A204.1 (cell line): ENCODE data around the gene ETV6.

Experiments
- FAIRE-seq: peaks from 2 replicates; lab custom pipeline; 2012; peaks lifted over from hg19 to GRCh38; lab: Jason Lieb, UNC

Gene ETV6

DNA sequence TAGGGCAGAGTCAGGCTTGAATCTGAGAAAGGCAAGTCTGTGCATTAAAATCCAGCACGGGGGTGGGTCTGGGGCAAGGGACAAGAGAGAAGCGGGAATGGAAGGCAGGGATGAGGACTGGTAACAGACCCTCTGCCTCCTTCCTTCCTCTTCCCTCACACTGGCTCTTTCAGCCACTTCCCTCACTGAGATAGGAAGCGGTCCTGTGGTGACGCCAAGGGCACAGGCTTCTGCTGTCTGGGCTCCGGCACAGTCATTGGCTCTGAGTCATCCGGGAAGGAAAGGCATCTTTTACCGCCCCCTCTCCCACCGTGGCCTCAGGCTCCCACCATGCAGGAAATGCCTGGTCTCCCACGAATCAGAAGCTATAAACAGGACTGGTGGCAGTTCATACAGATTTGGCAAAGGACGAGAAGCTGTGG lies 70.2 kb downstream of the ETV6 start:
- FAIRE-seq, result no peak

DNA sequence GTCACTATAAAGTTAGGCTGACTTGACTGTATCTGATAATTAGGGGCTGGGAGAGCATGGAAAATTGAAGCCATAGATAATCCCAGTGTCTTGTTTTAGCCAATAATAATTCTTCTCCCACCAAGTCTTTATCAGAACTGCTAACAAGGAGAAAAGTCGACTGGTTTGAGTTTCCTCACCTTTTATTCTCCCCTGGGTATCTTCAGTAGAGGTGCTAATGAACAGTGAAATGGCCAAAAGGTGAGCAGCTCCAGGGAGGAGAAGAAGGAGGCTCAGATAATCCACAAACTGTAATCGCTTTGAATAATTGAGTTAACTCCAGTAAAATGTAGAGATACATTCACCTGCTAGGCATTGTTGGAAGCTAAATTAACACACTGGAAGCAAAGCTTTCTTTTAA lies 72.6 kb downstream of the ETV6 start:
- FAIRE-seq, result no peak

DNA sequence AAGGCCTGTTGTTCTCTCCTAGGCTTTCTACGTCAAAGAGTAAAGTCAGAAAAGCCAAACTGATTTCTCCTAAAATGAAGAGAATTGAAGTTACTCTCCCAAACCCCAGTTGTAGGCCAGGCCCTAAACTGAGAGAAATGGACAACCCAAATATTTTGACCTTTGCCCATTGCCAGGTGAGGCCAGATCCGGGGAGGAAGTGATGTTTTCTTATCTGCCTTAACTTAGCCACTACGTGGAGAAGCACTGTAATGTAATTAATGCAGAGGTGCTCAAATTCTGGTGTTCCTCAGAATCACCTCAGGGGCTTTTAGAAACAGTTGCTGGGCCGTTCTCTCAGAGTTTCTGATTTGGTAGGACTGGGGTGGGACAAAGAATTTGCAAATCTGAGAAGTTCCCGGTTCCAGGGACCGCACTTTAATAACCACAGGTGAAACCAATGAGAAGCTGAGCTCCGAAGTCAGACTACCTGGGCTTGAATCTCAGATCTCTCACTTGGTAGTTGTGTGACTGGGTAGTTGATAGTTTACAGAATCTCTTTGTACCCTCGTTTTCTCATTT lies 73.2 kb downstream of the ETV6 start:
- no peak for FAIRE-seq

DNA sequence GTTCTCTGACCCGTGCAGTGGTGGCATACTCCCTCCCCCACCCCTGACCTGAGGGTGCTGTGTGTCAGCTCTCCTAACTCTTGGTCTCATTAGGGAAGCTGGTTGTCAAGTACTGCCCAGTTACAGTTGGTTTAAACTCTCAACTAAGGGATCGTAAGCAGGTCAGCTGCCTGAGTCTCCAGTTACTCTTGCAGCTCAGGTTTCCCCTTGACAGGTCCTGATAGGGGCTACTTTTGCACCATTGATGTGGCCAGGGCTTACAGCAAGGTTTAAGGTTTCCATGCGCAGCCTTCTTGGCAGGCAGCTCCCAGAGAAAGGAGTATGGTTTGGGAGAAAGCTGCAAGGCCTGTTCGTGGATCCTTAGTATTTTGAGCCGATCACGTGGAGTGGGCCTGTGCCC lies 74.5 kb downstream of the ETV6 start:
- no peak for FAIRE-seq

DNA sequence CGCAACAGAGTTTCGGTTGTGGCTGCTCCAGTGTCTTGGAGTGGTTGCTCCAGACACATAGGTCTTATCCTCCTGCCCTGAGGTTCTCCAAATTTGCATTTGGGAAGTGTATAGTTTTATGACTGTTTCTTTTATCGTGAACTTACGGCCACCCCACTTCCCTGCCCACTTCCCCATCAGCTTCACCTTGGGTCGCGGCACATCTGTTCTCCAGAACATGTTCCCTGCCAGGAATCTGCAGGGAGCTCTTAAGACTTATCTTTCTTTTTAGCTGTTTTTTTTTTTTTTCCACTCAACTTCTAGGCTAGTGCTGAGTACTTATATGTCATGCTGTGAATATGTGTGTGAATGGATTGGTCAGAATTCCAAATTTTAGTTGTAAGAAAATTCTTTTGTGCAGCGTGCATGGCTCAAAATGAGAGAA lies 75.4 kb downstream of the ETV6 start:
- no peak for FAIRE-seq

DNA sequence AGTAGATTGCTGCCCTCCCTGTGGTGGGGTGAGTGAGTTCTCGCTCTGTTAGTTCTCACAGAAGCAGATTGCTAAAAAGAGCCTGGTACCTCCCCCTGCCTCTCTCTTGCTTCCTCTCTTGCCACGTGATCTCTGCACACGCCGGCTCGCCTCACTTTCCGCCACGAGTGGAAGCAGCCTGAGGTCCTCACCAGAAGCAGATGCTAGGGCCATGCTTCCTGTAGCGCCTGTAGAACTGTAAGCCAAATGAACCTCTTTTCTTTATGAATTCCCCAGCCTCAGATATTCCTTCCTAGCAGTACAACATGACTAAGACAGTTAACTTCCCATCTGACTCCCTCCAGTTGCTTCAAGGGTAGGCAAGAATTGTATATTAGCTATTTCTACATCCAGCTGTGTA lies 76.2 kb downstream of the ETV6 start:
- no peak for FAIRE-seq

DNA sequence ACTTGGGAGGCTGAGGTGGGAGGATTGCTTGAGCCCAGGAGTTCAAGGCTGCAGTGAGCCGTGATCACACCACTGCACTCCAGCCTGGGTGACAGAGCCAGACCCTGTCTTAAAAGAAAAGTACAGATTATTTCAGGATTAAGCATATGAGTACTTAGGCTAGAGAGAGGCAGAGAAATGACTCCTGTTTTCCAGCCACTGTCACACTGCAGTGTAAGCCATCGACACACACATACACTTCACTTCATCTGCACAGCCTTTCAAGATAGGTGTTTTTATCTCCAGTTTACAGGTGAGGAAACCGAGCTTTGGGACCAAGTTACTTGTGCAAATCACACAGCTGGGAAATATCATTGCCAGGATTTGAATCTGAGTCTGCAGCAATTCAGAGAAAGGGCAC lies 77.2 kb downstream of the ETV6 start:
- FAIRE-seq, result no peak

DNA sequence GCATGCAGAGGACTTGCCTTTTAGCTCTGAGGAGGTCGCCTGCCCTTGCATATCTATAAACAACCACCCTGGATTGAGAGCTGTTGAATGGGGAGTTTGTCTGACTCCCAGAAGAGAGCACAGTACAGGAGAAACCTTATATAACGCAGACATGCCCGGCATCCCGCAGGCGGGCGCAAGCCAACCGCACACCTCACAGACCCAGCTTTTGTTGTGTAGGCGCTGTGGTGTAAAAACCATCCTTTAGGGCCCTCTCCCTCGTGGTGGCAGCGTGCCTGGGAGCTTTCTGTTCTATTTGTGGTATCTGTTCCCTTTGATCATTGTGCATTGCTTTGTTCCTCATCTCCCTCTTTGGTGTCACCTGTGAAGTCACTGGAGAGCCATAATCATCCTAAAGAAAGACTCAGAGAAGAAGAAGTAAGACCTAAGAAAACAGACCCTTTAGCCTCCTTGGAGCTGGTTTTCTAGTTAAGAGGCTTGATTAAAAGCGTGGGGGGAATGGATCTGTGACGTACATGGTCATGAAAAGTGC lies 77.7 kb downstream of the ETV6 start:
- no peak for FAIRE-seq

DNA sequence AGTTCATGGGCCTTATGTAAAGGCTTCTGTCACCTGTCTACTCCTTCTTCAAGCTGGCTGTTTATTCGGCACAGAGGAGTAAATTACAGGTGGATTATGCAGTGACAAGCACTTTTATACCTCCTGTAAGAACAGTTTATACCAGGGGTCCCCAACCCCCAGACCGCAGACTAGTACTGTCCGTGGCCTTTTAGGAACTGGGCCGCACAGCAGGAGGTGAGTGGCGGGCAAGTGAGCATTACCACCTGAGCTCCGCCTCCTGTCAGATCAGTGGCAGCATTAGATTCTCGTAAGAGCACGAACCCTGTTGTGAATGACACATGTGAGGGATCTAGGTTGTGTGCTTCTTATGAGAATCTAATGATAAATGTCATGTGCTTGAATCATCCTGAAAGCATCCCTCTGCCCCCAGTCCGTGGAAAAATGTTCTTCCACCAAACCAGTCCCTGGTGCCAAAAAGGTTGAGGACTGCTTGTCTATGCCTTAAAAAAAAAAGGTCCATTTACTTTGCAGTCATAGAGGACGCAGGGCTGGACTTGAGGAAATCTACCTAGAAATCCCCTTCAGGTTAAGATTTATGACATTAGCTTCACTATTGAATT lies 78.8 kb downstream of the ETV6 start:
- FAIRE-seq, result no peak

DNA sequence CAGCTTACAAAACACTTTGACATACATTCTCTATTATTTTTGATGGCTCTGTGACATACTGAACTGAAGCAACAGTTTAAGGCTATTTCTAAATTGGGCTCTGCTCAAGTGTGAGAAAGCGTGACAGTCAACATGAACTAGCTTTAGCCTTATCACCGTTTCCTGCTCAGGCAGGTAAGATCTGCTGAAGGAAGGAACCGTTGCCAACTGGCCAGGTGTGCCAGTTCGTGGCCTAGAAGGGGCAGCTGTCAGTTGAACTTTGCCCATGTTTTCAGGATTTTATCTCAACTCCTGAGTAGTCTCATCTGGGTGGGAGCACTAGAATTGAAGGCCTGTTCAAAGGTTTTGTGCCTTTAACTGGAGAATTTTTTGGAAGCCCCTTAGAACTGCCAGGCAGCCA lies 79.5 kb downstream of the ETV6 start:
- no peak for FAIRE-seq

DNA sequence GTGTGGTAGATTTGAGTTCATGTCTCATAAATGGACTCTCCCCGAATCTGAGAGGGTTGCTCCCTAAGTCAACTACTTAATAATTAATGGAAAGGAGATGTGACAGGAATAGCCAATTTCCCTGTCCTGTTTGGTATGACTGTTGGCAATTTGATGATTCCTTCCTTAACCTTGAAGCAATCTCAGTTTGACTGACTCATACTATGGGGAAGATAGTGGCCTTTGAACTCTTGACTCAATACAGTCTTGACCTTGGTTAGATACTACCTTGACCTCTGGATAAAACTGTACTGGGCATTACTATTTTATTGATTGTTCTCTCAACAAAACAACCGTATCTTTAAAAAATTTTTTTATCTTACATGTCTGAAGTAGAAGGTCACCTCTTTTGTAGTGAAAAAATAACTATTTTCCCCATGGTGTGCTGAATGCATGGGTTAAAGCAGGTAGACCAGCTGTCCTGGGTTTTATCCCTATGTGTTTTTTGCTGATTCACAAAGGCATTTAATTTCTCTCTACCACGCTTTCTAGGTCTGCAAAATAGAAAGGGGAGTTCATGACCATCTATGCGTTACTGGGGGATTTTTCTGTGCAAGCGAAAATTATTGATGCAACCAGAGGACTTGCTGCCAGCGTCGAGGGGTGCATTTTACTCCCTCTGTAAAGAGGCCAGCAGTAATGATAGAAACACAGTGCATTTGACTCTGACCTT lies 80.1 kb downstream of the ETV6 start:
- no peak for FAIRE-seq

DNA sequence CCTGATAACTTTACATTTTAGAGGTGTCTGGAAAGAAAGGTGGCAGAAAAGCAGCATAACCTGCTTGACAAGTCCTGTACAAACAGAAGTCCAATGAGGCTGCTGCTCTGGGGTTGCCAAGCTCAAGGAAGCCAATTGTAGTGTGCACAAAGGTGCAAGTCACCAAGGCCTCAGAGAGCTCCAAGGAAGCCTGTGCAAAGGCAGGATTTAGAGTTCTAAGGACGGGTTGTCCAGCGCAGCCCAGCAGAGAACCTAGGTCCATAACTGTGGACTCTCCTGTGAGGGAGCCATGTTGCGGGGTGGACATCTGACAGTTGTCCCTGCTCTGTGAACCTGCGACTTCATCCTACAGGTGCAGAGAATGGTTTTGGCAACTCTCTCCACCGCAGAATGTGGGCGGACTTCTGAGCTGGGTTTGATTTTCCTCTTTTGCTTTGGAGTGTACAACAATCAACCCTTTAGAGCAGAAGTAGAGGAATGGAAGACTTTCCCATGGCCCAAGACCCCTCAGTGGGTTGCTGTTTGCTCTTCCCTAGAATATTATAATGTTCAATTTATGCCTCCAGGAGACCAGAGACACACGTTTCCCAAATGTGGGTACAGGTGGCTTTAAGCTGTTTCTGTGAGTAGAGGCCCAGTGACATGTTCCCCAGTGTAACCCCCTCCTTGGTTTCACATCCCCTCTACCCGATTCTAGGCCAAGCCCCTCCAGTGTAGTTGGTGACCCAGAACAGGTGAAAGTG lies 81.0 kb downstream of the ETV6 start:
- FAIRE-seq, result no peak

DNA sequence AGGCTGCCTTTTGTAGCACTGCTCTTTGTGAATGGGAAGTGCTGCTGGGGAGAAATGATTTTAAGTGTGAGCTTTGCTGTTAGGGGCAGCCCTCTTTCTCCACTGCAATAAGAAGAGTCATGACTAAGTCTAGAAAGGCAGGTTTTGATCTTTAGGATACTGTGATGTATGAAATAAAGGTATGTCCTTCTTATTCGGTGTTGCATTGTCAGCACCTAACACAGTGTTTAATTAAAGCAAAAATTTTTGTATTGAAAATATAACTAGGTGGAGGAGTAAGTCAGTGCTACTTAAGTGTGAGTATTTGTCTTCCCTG lies 81.5 kb downstream of the ETV6 start:
- no peak for FAIRE-seq

DNA sequence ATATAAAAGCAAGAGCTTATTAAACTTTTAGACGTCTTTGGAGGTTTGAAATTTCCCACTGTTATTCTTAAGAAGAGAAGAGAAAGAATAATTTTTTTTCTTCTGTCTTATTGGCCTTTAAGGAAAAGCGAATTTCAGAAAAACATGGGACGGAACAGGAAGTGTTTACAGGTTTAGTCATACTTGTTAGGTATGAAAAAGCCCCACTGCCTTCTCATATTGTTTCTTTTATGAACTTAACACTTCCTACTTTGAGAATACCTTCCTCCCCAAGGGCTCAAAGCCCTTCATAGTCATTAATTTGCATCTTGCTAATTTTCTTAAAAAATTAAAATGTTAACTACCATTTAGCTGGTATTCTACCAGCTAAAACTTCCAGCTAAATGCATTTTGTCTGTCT lies 82.0 kb downstream of the ETV6 start:
- FAIRE-seq, result no peak

DNA sequence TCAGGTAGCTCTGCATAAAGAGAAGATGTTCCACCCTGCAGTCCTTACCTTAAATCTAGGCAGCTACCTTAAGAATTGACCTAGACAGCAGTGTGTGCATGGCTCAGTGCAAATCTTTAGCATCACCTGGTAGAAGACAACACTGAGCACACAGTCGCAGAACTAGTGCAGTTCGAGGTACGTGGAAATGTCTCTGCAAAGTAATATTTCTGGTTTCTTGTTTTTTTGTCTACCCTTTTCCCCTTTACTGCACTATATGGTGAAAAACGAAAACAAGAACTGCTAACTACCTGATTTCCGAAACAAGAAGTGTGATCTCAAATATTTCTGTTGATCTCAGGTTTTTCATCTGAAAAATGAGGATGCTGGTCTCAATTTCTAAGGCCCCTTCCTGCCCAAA lies 82.5 kb downstream of the ETV6 start:
- FAIRE-seq, result no peak

DNA sequence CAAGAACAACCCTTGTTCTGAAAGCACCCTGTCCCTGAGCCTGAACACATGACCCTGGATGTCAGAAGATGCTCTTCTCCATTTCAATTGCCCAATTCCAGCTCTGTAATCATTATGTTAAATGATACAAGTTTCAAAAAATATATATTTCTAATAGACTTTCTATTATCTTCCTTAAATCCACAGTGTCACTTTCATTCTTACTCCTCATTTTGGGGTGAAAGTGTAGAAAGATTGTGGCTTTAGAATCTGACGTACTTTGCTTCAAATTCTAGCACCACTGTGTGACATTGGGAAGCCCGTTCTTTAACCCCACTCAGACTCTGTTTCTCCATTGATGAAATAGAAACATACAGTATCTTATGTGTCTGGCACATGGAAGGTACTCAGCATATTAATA lies 83.2 kb downstream of the ETV6 start:
- no peak for FAIRE-seq

DNA sequence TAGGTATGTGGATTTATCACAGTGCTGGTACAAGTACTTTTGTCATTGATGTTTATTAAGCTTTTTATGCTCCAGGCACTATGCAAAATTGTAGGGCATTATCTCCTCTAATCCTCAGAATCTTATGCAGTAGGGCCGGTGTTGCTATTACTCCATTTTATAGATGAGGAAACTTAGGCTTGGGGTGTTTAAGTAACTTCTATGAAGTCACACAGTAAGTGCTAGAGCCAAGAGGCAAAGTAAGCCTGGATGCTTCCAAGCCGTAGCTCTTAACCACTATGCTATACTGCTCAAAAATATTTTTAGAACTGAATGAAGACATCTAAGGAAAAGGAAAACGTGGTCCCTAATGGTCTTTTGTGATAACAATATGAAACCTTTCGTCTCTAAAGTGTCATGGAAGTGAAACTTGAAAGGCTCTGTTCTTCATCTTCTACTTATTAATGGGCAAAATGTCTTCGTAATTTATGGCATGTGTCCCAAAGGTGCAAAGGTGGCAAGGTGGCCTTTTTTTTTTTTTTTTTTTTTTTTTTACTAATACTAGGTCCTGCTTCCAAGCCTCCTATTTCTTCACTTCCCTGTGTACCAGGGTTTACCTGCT lies 85.2 kb downstream of the ETV6 start:
- FAIRE-seq, result no peak

DNA sequence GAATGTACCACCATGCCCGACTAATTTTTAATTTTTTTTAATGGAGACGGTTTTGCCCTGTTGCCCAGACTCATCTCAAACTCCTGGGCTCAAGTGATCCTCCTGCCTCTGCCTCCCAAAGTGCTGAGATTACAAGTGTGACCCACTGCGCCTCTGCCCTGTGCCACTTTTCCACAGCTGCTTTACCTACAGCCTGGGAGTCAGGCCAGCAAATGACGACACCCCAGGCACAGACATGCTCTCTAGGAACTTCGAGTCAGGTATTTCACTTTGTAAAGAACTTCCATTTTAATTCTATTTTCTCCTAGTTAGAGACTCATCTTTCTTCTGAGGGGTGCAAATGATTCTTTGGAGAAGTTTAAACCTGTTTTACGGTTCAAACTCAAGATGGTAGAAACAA lies 89.0 kb downstream of the ETV6 start:
- no peak for FAIRE-seq

DNA sequence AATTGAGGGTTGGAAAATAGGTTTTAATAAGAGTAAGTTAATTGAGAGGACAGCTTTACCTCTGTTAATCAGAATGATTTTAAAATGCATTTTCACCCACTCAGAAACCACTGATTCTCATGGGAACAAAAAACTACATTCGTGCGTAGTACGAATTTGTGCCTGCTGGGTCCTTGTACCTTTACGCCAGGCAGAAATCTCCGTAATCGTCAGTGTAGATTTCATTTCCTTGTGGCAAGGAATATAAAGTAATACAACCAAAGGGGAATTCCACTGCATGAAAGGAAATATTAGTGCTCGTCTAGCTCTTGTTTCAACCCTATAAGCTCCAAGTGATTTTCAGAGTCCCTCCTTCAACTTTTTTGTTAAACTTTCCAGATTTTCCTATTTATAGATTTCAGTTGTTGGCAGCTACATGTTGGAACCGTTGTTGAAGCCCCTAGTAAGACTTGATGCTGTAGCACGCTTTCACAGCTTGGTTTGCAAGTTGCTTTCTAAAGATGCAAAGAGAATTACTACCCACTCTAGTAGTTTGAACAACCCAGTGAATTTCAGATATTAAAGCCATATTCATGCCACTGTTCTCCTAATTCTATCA lies 90.6 kb downstream of the ETV6 start:
- FAIRE-seq, result no peak

DNA sequence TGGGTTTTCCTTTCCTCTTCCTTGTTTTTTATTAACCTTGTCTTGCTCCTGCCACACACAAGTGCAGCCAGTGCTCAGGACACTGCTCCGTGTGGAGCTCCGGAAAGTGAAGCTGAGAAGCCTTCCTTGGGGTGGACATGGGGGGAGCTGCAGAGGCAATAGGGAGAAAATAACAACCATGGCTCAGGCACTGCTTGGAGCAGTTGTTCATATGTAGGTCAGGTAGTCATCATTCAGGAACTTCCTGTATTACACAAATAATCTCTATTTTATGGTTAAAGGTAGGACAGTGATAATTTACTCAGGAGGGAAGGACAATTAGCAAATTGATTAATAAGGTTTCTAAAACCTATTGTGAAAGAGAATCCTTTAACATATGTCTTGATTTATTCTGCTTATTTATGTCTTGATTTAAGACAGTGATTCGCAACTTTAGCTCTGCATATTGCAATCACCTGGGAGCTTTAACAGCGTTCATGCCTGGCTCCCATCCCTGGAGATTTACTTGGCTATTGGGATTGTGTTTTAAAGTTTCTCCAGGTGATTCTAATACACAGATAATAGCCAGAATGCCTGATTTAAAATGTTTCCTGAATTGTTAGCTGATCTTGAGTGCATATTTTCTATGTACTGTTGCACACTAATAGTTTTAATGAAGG lies 92.1 kb downstream of the ETV6 start:
- FAIRE-seq, result no peak

DNA sequence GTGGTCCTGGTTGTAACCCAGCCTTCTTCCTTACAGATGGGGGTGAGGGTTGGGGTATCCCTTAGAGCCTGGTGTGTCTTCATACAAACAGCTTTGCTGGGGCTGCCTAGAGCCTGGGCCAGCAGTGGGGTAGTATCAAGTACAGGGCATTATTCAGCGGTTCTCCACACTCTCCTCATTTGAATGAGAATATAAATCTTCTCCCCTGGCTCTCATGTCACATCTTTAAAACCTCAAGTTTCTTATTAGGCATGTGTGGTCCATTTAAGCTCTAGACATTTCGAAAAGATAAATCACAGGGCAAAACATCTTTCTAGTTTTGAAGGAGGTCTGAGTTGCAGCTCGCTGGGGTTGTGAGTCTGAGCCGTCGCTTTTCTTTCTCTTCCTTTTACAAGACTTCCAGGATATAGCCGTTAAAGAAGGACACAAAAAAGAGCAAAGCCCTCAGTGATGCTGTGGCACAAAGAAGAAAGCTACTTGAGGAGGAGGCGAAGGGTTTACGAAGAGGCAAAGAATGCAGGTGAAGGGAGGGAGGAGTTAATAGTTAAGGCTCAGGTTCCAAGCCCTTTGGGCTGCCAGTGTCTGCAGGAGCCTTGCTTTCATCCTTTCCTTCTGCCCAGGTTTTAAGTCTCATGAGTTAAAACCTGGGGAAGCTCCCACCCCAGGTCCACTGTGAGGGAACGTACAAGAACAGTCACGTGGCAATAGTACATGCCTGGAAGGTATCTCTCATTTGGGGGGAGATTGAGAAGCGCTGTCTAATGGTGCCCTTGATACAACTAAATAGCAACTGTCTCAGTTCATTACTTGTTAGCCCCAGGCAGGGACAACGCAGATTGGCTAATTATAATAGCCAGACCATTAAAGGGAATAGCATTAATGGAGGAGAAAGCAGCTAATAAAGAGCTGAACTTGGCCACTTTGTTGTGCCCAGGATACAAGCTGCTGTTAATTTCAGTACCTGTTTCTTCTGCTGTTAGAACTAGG lies 94.2 kb downstream of the ETV6 start:
- FAIRE-seq, result no peak
